MV-4-11 (cell line): ENCODE results near the gene NLK.
"Not testable (repeated sequence)": the region's sequence is repeated elsewhere in the genome, so short reads cannot be mapped to it uniquely, and the experiment has no call there.

ENCODE experiments used
- DNase-seq: peaks from one replicate; lab custom pipeline; 2025; lab: John Stamatoyannopoulos, UW

Gene NLK

DNA sequence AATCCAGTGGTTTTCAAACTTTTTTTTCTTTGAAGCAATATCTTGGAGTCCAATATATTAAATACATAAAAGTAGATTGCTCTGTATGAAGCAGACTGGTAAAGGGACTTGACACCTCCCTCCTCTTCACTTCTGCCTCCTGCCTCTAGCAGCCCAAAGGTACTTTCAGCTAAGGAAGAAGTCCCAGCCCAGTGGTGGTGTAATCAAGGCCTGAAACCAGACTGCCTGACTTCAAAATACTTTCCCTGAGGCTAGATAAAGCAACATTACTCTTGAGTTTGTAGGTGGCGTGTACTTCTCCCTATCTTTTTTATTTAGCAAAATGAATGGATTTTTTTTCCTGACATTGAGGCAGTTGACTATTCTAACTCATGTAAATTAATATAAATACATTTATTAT is 154.2 kb downstream of the NLK start:
- DNase-seq = peak; percentile 11

GRCh38 chr17:28199115-28199514 is 156.6 kb downstream of the NLK start:
- peak; percentile 24 for DNase-seq

- DNase-seq = no peak
Measured at GRCh38 chr17:28199728-28200127, 157.3 kb downstream of the NLK start.

- DNase-seq = no peak
Measured at GRCh38 chr17:28201315-28201714, 158.8 kb downstream of the NLK start.

DNA sequence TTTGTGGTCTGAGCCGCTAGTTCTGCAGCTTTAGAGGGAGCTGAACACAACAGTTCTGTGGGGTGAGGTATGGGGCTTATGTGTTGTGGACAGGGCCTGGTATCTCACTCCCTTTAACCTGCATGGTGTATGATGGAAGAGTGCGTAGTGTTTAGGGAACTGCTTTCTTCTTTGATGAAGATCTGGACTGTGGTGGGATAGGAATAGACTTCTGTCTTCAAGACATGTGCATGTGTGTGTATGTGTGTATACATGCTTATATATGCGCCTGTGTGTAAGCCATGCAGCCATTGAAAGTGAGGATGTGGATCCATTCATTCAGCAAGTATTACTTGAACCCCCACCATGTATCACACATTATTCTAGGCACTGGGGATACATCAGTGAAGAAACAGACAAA is 161.8 kb downstream of the NLK start:
- no peak for DNase-seq

DNA sequence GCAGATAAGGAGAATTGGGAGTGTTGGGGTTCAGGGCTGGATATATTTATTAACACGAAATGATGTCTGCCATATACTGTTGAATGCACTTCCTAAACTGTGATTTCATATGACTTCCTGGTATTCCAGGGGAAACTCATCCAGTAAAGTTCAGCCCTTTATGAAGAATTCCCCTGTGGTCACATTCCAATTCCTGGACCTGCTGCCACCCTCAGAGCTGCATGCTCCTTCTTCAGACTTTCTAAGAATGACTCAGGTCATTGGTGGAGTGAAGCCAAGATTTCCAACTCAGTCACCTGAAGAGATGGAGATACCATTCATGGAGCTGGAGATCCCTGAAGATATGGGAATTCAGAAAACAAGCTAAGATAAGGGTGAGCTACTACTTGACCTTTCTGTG is 162.3 kb downstream of the NLK start:
- DNase-seq = no peak

DNA sequence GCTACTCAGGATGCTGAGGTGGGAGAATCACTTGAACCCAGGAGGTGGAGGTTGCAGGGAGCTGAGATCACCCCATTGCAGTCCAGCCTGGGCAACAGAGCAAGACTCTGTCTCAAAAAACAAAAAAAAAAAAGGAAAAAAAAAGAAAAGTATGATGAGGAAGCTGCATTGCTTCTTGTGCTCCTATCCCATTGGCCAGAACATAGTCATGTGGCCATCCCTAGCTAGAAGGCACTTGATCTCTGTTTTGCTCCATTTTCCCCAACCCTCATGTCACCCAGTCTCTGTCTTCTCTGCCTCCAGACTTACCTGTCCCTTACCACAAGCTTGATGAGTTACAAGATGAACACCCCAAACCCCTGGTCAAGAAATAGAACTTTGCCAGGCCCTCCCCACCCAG is 163.8 kb downstream of the NLK start:
- no peak for DNase-seq

- DNase-seq = no peak
Measured at GRCh38 chr17:28211811-28212210, 169.3 kb downstream of the NLK start.

- not testable (repeated sequence) for DNase-seq
Measured at GRCh38 chr17:28213578-28213977, 171.1 kb downstream of the NLK start.

DNA sequence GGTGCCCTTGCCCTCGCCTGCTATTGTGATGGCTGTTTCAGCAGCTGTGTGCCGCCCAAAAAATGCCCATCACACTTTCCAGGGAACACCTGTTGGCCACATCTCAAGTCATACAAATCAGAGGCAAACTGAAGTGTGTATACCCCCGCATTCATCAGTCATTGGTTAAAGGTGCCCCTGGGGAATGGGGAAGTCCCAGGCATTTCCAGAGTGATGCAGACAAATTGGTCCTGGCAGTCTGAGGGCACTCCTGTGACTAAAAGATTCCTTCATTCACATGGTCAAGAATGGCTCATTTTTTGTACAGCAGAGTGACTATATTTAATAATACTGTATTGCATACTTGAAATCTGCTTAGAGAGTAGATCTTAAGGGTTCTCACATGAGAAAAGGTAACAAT is 173.6 kb downstream of the NLK start:
- DNase-seq = no peak

GRCh38 chr17:28216528-28216927 is 174.1 kb downstream of the NLK start:
- peak; percentile 33 for DNase-seq

DNA sequence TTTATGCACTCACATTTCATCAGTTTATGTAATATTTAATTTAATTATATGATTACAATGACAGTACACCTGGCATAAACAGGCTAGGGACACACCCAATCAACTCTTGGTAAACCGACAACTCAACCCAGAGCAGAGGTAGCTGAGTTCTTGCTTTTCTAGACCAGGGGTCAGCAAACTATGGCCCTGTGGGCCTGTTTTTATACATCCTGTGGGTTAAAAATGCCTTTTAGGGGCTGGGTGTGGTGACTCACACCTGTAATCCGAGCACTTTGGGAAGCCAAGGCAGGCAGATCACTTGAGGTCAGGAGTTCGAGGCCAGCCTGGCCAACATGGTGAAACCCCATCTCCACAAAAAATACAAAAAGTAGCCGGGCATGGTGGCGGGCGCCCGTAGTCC is 177.3 kb downstream of the NLK start:
- no peak for DNase-seq

DNA sequence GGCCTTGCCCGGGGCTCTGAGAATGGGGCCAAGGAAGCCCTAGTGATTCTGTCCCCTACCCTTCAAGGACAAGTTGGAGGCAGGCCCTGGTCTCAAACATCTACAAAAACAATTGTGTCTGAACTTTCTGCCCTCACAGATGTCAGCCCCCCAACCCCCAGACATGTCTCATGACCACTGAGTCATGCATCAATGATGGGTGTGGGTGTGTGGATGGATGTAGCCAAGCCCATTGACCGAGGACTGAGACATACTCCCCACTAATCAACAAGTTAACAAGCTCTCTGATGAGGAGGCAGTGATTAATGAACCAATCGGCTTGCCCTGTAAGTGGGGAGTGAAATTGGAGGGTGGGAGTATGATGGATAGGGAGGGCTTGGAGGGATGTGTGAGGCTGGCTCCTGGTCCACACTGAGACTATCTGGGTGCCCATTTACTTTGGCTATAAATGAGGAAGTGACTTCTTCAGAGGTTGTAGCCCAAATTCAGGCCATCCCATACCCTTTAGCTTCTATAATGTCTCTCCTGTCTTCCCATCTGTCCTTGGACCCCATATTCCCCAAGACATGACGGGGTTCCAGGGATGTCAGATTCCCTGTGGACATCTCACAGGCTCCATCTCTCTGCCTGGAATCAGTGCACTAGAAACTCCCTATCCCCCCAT is 179.4 kb downstream of the NLK start:
- DNase-seq = no peak

GRCh38 chr17:28225271-28225670 is 182.8 kb downstream of the NLK start:
- no peak for DNase-seq

DNA sequence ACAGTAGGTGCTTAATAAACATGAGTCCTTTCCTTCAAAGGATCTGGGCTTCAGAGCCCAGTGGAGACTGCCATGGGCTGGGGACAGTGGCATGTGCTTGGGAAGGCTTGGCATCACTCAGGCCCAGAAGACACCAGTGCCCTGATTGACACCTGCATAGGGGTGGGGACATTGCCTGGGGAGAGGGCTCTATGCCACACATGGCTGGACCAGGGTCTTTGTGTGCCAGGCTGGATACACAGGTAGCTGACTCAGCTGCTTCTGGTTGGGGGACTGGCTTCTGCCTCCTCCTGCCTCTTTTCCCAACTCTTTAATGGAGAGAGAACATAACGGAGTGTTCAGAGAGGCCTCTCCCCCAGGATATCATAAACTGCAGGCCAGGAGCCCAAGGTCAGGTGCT is 183.4 kb downstream of the NLK start:
- DNase-seq = no peak

DNA sequence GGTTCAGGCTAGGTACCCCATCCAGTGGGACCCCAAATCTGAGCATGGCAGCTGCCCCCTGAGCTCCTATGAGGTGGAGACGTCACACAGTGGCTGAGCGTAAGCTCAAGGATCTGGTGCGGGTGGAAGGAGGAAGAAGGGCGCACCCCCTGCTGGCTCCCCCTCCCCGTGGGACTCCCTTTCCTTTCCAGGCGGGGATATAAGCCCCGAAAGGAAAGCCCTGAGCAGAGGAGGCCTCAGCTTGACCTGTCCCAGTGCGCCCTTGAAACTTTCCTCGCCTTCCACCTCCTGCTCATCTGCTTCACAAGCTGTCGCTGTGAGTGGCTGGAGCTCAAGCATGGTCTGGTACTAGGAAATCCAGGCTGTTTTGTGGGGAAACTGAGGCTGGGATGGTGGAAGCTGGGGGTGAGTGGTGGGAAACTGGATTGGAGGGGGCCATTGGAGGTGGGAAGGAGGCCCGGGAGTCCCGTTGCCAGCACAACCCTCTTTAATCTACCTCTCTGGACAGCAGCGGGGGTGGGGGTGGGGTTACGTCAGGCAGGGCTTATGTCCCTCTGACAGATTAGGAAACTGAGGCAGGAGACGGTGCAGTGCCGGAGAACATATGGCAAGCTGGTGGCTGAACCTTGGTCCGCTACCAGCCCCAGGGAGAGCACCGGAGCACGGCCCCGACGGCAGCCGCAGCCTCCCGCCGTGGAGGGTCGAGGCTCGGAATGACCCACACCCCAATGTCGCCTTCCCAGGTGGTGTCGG is 184.3 kb downstream of the NLK start:
- DNase-seq = no peak

DNA sequence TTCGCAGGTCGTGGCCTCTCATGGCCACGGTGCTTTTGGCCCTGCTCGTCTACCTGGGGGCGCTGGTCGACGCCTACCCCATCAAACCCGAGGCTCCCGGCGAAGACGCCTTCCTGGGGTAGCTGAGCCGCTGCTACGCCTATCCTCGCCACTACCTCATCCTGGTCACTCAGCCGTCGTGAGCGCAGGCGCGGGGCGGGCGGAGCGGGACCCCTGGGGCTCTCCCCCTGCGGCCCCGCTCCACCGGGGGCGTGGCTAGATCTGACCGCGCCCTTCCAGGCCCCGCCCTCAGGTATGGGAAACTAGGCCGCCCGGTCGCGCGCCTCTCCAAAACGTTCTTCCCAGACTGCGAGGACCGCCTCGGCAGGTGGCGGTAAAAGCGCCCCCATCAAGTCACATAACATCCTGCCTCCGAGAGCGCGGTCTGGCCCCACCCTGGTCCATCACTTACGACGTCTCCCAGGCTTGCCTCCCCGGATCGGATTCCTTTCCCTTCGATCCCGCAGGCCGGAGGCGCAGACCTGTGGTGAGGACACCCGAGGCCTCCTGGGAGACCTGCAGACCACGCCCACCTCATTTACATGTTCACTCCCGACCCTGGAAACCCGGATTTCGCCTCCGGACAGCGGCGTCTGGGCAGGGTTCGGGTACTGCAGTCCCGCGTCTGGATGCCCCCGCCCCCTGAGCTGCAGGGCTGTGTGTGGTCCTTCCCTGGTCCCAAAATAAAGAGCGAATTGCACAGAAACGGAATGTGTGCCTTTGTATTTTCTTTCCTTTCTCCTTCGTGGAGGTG is 185.0 kb downstream of the NLK start:
- DNase-seq = peak; percentile 10

GRCh38 chr17:28228109-28228840 is 185.8 kb downstream of the NLK start:
- no peak for DNase-seq

DNA sequence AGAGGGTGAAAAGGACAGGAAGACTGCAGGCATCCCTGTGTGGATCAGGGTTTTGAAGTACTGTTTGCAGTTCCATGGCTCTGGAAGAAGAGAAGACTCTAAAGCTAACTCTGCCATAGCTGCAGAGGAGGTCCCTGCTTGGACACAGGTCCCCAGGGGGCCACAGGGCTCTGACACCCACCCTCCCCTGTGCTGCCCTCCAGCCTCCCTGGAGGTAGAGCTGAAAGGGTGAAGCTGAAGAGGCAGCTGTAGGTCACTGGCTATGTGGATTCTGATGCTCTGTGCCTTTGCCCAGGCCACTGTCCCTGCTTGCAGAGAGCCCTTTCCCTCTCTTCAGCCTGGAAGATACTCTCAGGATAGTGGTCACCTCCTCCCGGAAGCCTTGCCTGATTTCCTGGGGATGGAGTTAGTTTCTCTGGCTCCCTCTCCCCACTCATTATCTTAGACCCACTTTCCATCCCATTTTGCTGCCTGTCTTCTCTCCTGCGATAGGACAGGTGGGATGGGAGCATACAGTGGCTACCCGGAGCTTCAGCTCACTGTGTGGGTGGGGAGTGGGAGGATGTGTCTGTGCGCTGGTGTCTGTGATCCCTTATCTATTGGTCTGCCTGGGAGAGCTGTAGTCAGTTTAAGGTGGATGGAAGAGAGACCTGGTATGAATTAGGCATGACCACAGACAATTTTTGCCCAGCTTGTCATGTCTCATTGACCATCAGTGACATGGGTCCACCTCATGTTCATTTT is 186.7 kb downstream of the NLK start:
- no peak for DNase-seq

DNA sequence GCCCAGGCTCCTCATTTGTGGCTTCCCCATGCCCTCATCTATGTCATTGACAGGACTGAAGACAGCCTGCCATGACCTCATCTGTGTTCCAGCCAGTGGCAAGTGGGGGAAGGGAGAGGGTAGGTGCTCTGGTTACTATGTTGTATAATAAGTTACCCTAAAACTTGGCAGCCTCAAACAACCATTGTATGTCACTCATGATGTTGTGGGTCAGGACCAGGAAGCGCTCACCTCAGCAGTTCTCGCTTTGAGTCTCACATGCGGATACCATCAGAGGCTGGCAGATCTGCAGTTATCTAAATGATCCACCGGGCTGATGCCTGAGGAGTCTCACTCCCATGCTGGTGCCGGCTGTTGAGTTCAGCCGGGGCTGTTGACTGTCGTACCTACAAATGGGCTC is 187.5 kb downstream of the NLK start:
- DNase-seq = no peak

GRCh38 chr17:28230607-28231006 is 188.1 kb downstream of the NLK start:
- not testable (repeated sequence) for DNase-seq

DNA sequence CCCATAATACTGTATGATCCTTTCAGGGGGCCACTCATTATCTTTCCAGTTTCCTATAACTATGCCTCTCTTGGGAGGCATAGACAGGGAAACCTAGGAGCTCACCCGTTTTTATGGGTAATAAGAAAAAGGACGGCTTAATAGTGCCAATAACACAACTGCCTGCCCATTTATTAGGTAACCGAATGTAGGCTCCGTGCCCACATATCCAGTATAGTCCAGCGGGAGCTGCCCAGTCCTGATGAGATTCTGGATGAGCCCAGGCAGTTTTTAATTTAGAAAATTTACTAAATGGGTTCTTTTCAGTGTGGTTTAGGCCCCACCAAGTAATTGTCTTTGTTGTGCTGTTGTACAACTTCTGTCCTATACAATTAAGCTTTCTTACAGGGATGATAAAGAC is 189.1 kb downstream of the NLK start:
- not testable (repeated sequence) for DNase-seq
